Measurements from ENCODE around the gene PRUNE1.

DNA sequence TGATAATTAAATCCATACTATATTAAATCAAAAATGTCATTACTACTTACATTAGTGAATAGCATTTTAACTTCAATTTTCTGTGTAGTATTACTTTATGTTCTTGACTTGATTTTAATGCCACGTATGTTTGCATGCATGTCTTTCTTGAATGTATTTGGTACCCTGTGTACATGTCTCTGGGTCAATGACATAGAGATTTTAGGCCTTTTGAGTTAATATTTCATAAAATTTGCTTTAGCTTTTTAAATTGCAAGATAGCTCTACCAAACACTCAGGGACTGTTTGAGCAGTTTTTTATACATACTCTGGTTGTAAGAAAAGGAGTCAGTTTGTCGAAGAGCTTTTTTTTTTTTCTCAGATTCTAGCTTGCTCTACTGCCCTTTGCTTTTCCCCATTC lies 53.5 kb downstream of the PRUNE1 start:
- TF ChIP-seq, protein P1, sequence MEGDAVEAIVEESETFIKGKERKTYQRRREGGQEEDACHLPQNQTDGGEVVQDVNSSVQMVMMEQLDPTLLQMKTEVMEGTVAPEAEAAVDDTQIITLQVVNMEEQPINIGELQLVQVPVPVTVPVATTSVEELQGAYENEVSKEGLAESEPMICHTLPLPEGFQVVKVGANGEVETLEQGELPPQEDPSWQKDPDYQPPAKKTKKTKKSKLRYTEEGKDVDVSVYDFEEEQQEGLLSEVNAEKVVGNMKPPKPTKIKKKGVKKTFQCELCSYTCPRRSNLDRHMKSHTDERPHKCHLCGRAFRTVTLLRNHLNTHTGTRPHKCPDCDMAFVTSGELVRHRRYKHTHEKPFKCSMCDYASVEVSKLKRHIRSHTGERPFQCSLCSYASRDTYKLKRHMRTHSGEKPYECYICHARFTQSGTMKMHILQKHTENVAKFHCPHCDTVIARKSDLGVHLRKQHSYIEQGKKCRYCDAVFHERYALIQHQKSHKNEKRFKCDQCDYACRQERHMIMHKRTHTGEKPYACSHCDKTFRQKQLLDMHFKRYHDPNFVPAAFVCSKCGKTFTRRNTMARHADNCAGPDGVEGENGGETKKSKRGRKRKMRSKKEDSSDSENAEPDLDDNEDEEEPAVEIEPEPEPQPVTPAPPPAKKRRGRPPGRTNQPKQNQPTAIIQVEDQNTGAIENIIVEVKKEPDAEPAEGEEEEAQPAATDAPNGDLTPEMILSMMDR (IDR thresholded peaks at IDR 0.05), result no peak
- no peak for TF ChIP-seq EP300 (IDR thresholded peaks at IDR 0.05)
